ENCODE data around the gene BRSK1.
A peak's percentile ranks its signal among the peaks of the same experiment; 100 is the strongest.

The BRSK1 gene

DNA sequence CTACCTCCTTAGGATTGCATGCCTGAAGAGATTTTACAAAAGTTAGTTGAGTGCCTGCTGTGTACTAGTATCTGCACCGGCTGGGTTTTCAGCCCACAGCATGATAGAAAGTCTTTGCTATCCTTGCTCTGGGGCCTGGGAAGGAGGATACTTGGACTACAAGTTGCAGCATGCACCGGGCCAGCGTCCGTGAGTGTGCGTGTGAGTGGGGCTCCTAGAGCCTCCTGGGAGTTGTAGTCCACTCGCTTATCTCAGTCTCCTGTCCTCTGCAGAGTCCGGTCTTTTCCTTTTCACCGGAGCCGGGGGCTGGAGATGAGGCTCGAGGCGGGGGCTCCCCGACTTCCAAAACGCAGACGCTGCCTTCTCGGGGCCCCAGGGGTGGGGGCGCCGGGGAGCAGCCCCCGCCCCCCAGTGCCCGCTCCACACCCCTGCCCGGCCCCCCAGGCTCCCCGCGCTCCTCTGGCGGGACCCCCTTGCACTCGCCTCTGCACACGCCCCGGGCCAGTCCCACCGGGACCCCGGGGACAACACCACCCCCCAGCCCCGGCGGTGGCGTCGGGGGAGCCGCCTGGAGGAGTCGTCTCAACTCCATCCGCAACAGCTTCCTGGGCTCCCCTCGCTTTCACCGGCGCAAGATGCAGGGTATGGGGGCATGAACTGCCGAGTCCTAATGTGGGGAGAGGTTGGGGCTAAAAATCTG, 20.6 kb downstream of the BRSK1 start:
- peak in 2 of 4 experiments; percentile 38 to 56 for DNase-seq

DNA sequence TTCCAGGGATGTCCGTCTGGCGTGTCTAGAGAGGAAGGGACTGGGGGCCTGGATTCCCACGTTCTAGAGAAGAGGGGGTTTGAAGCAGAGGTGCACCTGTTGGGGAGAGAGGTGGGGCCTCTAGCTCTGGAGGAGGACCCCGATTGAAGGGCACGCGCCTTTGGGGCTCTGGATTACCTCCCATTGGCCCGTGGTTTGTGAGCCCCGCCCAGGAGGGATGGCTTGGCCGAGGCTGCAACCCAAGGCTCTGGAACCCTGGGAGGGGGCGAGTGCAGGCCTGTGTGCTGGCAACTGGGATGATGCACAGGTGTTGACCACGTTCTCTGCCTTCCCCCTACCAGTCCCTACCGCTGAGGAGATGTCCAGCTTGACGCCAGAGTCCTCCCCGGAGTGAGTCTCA, 21.2 kb downstream of the BRSK1 start:
- DNase-seq = no peak

DNA sequence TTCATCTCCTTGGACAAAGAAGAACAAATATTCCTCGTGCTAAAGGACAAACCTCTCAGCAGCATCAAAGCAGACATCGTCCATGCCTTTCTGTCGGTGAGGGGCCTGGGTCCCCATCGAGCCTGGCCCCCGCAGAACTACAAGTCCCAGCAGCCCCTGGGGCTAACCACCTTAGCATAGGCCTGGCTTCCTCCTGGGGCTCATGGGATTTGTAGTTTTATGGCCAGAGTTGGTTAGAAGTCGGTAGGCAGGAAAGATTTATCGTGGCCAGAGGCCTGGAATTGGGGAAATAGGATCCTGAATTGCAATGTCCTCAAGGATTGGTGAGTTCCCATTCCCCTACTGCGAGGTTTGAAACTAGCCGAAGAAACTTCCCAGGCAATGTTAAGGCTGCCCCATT, 21.7 kb downstream of the BRSK1 start:
- peak; percentile 47 to 73 (median 60) for DNase-seq

DNA sequence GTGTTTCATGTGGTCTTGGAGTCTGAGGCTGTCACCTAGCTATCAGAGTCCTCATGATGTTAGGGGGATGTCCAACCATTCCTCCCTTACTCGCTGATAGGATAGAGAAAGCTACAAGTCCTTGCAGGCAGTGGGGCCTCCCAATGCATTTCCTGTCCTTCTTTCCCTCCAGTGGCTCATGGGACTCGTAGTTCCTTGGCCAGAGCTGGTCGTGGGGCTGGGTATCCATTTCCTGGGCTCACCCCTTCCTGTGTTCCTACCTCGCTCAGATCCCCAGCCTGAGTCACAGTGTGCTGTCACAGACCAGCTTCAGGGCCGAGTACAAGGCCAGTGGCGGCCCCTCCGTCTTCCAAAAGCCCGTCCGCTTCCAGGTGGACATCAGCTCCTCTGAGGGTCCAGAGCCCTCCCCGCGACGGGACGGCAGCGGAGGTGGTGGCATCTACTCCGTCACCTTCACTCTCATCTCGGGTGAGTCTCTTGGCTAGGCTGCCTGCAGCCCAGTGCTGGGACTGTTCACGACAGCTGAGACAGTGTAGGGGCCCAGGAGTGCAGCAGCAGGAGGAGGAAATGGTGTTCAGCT, 22.3 kb downstream of the BRSK1 start:
- no peak for DNase-seq

DNA sequence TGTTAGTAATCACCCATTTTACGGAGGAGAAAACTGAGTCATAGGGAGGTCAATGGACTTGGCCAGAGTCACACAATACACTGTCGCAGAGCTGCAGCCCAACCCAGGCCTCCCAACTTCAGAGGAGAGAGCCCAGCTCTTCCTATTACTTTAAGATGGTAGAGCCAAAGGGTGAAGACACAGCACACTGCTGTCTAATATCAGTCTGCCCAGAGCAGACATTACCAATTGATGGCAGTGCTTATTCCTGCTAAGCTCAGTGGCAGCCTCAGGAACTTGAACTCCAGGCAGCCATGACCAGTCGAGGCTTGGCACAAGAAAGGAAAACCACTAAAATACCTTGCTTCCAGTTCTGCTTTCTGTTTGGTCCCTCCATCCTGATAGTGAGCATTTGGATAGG, 22.9 kb downstream of the BRSK1 start:
- no peak for DNase-seq

DNA sequence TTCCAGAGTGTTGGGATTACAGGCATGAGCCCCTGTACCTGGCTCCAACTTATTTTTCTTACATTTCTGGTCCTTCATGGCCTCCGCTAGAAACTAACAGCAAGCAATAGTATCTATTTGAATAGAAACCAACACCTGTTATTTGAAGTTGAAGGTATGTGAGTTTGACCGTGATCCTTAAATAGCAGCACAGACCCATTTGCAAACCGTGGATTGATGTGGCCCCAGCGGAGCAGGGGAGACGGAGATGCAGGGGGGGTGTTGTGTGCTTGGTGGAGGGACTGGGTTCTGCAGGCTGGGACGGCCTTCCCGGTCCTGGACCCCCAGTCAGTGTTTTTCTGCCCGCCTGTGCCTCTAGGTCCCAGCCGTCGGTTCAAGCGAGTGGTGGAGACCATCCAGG, 24.5 kb downstream of the BRSK1 start:
- no peak for DNase-seq

DNA sequence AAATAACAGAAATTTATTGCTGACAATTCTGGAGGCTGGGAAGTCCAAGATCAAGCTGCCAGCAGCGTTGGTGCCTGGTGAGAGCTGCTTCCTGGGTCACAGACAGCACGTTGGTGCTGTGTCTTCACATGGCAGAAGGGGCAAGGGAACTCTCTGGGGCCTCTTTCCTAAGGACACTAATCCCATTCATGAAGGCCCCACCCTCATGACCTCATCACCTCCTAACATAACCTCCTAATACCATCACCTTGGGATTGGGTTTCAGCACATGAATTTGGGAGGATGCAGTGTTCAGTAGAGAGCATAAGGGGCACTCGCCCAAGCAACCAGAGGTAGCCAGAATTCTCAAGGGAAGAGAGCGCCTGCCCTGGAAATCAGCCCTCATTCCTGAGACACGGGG, 25.7 kb downstream of the BRSK1 start:
- no peak for DNase-seq

DNA sequence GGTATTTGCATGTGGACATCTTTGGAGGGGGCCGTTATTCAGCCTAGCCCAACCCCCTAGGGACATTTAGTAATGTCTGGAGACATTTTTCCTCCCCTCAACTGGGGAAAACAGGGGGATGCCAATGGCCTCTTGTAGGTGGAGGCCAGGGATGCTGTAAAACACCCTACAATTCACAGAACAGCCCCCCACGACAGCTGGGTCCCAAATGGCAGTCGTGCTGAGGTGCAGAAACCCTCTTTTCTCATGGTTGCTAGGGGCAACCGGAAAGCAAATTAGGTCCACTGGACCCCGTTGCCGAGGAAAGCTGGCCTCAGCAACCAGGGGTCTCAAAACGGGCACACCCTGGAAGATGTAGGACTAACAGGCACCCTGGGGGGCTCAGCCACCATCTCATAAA, 26.7 kb downstream of the BRSK1 start:
- DNase-seq = no peak

DNA sequence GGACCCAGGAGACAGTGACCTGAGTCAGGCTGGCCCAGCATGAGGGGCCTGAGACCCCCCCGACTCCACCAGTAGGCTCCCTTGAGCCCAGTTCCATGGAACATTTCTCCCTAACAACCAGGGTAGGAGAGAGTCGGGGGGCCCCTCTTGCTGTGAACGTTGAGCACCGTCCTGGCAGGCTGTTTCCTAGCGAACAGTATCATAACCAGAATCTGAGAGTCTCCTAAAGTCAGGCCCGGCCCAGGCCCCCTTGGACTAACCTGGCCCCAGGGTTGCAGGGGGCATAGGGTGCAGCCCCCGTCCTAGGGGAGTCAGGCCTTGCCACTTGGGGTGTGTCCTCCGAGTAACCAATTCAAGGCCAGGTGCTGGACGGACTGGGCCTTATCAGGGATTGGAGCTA, 27.6 kb downstream of the BRSK1 start:
- no peak for DNase-seq

DNA sequence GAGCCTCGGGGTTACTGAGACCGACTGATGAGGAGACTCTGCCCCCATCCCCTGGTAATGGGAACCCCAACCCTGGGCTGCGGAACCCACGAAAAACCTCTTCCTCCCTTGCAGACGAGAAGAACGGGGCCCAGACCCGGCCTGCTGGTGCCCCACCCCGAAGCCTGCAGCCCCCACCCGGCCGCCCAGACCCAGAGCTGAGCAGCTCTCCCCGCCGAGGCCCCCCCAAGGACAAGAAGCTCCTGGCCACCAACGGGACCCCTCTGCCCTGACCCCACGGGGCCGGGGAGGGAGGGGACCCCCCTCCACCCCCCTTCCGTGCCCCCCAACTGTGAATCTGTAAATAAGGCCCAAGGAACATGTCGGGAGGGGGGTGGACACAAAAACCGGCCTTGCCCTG, 28.0 kb downstream of the BRSK1 start:
- no peak for DNase-seq

DNA sequence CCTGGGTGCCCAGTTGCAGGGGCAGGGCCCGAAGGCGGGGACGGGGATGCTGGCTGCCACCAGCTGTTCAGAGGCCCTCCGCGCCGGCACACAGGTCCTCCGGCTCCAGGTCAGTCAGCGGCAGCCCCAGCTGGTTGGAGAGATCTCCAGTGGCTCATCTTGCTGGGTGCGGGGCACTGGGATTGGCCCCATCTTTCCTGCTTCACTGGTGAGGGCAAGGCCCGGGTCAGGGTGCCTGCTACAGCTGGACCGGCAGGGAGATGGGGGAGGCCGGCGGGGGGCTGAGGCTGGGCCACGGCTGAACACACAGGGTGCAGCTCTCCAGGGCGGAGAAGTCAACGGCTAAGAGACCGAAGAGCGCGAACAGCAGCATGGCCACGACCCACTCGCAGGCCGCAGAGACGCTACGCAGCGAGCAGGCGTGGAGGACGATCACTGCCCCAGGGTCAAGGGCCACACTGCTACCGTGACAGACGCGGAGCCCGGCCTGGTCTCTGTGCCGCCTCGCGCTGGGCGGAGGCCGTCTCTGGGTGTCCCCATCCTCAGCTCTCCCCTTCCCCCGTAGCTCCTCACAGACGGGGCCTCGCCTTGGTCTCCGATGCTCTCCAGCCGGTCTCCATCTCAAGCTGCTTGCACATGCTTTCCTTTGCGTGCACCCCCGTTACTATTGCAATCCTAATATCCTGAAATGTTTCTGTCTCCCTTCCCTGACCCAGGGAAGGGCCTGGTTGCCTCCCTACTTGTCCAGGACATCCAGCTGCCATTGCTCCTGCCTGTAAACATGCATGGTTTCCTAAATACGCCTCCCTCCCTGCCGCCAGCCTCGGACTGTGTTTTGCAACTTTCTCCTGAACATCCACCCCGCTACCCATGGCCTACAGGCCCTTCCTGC, 29.1 kb downstream of the BRSK1 start:
- no peak for DNase-seq

DNA sequence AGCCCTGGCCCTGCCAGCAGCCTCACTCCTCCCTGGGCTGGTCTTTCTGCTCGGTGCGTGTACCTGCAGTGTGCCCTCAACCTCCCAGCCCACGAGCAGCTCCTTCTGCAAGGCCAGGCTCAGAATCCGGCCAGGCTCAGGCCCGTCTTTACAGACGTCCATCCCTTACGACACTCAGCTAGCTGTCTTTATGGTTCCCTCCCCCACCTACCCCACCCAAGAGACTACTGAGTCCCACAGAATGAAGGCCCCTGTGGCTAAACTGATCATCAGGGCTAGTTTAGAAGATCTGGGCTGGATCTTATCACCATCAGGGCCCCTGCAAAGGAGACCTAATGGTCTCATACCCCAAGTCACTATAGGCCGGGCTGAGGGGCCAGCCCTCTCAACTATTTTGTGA, 30.6 kb downstream of the BRSK1 start:
- no peak for DNase-seq

DNA sequence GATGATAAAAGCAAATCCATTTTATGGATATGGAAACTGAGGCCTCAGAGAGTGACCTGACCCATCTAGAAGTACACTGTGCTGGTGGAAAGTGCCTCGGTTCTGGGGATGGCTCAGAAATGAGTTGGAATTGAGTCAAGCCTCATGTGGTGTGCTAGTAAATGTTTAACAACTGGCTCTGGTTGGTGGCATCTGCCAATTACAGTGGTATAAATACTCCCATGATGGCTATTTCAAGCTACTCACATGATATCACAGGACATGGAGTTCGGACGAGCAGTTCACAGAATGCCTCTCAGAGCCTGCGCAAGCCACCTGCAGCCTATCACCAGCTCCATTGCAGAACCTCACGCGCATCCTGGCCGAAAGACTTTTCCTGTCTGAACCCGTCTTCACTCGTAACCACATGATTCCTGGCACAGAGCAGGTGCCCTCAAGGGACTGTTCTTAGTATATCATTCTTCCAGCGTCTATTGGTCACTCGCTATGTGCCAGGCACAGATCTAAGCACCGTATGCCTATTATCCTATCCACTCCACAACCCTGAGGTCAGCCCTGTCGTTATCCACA, 32.2 kb downstream of the BRSK1 start:
- DNase-seq = no peak

DNA sequence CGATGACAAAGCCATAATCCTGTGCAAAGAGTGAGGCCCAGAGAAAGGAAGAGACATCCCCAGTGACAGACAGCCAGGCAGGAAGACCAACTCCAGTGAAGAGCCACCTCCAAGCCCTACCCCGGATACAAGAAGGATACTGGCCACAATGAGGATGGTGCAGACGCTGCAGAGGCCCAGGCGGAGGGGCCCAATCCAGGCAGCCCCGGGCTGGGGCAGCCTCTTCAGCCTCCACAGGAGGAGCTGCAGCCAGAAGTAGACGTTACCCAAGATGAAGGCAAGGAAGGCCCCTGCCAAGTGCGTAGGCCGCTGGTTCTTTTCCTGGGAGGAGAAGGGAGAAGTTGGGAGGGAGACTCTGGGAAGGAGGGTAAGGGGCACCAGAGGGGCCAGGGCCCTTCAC, 32.8 kb downstream of the BRSK1 start:
- no peak for DNase-seq

DNA sequence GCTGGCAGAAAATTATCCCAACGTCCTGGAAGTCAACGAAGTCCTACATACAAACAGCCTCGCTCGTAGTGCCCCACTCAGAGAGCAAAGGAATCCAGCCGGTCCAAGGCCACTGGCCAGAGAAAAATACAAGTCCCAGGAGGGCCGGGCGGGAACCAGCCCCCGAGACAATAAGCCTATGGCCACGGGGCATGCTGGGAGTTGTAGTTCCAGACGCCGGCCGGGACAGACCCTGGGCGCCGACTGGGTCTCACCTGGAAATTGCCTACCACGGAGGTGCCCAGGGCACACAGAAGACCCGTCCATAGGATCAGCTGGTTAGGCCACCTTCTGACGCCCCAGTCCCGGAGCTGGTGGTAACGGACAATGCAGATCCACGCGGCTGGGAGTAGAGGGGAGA, 36.0 kb downstream of the BRSK1 start:
- DNase-seq = no peak

DNA sequence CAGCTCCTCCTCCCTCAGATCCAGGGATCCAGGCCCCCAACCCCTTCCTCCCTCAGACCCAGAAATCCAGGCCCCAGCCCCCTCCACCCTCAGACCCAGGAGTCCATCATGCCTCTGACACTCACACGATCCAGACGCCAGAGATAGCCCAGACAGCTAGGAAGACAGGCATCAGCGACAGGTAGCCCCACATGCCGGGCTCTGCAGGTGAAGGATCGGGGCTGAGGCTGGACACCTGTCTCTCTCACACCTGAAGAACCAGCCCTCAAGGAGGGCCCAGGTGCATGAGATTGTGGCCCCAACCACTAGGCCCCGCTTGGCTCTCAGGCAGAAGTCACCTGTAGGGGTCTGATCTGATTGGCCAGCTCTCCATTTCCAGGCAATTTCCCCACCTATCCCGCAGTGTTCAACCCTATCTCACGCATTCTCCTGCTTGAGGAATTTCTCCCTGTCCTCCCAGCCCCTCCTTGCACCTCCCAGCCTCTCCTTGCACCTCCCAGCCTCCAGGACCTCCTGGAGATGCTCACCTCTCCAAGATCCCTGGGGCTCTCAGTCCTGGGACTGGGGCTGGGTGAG, 37.1 kb downstream of the BRSK1 start:
- DNase-seq = no peak

DNA sequence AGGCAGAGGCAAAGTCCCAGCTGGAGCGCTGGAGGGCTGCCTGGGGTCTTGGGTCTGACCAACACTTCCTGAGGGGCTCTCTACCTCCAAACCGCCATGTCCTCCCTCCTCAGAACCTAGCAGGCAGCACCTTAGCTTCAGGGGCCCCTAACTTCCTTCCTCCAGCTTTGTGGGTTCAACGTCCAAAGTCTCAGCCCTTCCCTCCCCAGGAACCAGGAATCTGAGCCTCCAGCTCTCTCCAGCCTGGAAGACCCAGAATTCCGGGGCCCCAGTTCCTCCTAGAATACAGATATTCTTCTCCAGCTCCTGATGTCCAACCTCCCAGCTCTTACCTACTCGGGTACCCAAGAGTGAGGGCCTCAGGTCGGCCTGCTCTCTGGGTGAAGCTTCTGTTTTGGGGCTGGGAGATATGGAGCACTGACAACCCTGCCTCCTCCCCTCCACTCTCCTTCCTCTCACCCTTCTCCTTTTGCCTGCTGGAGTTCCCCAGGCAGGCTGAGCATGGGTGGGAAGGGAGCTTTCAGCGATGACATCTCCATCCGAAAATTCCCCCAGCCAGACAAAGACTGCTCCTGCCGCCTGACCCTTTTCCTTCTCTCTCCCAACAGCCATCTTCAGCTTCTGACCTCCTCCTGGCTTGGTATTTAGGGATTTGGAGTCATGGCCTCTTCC, 37.8 kb downstream of the BRSK1 start:
- DNase-seq = peak in 3 of 4 experiments; percentile 51 to 65 (median 61)

DNA sequence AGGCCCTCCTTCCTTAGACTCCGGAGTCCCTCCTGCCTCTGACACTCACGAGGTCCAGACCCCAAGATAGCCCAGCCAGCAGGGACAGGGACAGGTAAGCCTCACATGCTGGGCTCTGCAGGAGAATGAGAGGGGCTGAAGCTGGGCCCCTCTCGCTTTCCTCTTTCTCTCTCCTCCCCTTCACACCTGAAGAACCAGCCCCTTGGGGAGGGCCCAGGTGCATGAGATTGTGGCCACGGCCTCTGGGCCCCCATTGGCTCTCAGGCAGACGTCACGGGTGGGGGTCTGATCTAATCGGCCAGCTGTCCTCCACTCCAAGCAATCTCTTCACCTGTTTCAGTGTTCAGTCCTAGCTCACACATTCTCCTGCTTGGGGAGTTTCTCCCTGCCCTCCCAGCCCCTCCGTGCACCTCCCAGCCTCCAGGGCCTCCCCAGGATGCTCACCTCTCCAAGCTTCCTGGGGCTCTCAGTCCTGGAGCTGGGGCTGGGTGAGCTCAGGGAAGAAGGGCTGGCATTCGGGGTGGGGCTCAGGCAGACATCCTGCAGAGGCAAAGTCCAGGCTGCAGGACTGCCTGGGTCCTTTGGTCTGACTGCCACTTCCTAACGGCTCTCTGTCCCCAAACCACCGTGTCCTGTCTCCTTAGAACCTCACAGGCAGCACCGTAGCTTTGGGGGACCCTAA, 38.5 kb downstream of the BRSK1 start:
- DNase-seq = no peak

DNA sequence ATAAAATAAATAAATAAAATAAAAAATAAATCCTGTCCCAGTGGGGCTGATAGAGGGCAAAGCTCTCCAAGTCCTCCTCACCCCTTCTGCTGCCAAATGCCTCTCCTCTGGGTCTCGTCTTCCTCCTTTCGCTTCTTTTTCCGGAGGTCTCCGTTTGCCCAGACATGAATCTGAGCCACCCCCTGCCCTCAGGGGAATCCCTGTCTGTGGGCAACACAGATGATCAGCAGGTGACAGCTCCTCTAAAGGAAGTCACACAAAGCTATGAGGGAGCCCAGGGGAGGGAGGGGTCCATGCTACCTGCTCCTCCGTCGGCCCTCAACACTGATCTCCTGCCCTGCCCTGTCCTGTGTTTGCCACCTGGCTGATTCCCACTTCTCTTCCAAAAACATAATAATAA, 40.9 kb downstream of the BRSK1 start:
- DNase-seq = peak in 1 of 4 experiments; percentile 36

DNA sequence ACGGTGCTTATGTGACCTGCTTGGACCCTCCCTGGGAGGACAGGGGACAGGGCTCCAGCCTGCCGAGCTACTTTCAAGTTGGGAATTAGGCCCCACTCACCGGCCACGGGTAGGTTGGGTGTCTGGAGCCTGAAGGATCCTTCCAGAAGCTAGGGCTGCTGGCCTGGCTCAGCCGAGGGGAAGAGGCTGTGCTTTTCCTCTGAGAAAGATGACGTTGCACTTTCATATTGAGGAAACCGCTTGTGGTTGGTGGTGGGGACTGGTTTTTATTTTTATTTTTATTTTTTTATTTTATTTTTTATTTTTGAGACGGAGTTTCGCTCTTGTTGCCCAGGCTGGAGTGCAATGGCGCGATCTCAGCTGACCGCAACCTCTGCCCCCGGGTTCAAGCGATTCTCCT, 41.4 kb downstream of the BRSK1 start, which contains the start of gene TMEM150B:
Gene TMEM150B, minus strand, starts transcription at position 170 of the 400 bp plus-strand sequence. CDS start 4,305 bp downstream, outside the sequence.
- DNase-seq = peak; percentile 56 to 87 (median 80)

DNA sequence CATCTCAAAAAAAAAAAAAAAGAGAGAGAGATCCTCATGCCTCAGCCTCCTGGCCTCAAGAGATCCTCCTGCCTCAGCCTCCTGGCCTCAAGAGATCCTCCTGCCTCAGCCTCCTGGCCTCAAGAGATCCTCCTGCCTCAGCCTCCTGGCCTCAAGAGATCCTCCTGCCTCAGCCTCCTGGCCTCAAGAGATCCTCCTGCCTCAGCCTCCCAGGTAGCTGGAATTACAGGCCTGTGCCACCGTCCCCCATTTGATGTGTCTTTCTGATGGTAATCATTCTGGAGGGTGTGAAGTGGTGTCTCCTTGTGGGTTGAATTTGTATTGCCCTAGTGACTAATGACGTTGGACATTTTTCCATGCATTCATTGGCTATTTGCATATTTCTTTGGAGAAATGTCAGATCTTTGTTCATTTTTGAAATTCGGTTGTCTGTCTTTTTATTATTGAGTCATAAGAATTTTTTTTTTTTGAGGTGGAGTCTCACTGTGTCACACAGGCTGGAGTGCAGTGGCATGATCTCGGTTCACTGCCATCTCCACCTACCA, 45.0 kb downstream of the BRSK1 start:
- DNase-seq = peak in 2 of 4 experiments; percentile 42 to 58

Data from suppressor macrophage (primary cell).